ENCODE data around the gene ITGB2.

Gene ITGB2

DNA sequence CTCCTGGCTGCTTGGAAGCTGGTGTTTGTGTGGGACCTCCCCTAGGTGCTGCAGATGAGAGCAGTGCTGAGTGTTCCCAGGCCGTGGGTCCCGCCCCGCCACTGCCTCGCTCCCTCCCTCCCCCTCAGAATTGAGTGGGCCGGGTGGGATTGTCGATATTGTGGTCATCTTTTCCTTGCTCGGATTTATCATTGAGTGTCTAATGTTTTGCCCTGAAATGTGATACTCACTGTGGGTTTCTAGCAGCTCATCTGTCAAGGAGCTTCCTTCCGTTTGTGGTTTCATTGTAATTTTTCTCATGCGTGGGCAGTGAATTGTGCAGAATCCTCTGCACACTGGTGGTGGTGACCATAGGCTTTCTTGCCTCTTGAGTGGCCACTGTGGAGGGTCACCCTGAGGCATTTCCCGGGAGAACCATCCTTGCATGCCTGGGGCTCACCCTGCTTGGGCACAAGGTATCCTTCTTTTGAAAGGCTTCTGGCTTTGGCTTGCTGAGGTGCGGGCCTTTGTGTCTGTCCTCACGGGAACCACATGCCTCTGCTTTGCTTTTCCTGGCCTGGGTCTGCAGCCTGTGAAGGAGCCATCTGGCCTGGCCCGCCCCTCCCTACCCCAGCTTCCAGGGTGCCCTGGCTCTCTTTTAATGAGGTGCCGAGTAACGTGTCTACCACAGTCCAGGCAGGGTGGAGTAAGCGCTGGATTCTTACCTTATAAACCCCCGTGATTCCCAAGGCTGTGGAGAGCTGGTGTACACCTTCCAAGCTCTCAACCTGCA lies 44.7 kb upstream of the ITGB2 start:
- H3K27ac ChIP-seq, result peak overlapping the region; percentile 67; the same call in 1 of the 2 replicates

DNA sequence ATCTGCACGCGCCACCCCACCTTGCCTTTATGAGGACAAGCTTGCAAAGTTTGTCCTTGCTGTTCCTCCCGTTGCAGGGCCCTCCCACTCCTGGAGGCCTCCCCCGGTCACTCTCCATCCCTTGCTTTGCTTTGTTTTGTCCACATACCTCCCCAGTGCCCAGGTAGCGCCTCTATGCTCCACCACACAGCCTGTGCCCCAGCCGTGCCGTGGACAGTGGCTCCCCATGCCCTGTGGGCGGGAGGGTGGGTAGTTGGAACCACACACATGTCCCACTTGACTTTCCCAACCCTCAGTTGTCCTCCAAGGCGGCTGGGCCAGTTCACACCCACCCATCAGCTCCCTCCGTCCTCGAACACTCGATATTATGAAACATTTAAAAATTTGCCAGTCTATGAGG lies 43.7 kb upstream of the ITGB2 start:
- TF ChIP-seq, protein P1, sequence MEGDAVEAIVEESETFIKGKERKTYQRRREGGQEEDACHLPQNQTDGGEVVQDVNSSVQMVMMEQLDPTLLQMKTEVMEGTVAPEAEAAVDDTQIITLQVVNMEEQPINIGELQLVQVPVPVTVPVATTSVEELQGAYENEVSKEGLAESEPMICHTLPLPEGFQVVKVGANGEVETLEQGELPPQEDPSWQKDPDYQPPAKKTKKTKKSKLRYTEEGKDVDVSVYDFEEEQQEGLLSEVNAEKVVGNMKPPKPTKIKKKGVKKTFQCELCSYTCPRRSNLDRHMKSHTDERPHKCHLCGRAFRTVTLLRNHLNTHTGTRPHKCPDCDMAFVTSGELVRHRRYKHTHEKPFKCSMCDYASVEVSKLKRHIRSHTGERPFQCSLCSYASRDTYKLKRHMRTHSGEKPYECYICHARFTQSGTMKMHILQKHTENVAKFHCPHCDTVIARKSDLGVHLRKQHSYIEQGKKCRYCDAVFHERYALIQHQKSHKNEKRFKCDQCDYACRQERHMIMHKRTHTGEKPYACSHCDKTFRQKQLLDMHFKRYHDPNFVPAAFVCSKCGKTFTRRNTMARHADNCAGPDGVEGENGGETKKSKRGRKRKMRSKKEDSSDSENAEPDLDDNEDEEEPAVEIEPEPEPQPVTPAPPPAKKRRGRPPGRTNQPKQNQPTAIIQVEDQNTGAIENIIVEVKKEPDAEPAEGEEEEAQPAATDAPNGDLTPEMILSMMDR (conservative IDR thresholded peaks at IDR 0.05), result no peak
- H3K27ac ChIP-seq, result no peak overlapping the region

More for the DNA sequence above, 44.7 kb upstream of the ITGB2 start:
- TF ChIP-seq, protein P1 (conservative IDR thresholded peaks at IDR 0.05), result no peak

DNA sequence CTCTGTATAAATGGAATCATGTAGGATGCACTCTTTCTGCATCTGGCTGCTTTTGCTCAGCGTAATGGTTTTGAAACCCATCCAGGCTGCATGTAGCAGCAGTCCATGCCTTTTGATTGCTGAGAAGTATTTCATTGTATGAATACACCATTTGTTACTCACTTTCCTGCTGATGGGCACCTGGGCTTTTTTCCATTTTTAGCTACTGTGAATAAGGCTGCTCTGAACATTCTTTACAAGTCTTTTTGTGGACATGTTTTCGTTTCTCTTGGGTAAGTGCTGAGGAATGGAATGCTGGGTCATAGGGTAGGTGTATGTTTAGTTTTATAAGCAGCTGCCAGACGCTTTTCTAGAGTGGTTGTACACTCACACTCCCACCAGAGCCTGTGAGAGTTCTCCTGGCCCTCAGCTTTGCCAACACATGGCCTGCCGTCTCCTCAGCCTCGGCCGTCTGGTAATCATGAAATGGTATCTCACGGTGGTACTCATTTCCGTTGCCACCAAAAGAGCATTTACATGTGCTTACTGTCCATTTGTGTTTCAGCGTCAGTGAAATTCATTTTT lies 41.8 kb upstream of the ITGB2 start:
- TF ChIP-seq, protein P1 (conservative IDR thresholded peaks at IDR 0.05), result no peak
- H3K27ac ChIP-seq, result no peak overlapping the region

DNA sequence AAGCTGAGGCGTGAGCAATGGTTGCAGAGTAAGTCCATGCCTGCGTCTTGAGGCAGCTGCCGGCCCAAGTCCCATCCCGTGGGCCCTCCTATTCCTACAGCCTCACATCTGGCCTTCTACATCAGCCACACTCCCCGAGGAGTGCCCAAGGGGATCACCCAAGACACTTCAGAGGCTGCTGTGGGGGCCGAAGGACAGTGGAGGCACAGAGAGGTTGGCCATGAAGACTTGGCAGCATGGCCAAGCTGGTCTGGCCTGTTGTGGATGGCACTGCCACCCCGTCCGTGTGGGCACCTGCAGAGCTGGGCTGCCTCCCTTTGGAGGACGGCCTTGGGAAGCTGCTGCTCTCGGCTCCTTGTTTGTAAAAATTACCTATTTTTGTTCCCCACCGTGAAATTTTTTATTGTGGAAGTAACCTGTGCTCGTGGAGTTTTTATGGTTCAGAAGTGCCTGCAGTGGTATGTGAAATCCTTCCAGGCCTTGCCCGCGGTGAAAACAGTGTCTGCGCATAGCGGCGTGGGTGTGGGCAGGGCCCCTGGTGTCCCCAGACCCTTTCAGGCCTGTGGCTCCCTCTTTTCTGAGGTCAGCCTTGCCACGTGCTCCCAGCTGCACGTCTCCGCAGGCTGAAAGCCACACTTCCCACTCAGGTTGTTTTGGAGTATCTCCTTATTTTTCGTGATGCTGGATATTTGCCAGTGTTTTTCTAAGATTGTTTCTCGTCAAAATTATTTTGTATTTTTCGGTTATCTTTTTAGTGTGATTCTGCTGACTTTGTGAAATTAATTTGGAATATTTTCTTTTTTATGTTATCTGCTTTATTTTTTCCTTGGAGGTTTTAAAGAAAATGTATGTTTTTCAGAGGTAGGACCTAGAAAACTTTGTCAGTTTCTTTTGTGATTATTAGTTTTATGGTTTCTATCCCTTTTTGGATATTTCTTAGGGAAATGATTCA lies 39.7 kb upstream of the ITGB2 start:
- TF ChIP-seq, protein P1 (conservative IDR thresholded peaks at IDR 0.05), result no peak
- H3K27ac ChIP-seq, result no peak overlapping the region

DNA sequence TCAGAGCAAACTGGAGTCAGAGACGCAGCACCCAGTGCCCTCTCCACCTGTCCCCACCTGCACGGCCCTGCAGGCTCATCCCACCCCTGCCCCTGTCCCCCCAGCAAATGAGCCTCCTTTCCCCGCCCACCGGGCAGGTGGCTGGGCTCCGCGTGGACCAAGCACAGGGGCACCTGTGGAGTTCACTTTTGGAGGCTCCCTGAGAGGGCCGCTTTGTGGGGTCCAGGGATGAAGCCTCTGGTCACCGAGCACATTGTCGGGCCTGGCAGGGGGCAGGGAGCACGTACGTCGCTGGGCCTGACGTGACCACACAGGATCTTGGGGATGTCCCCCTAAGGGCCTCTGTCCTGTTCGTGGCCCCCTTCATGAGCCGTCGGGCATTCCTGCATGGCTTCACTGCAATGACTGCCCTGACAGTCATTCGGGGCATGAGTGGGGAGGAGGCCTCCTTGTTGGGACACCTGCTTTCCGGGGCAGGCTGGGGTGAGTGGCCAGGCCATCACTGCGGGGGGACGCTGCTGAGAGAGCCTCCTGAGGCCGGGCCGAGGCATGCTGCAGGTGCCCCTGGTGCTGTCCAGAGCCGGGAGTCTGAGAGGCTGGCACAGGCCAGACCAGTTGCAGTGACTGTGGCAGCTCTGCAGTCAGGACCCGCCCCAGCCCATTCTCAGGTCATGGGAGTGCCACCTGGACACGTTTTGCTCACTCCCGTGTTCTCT lies 38.8 kb upstream of the ITGB2 start:
- TF ChIP-seq, protein P1 (conservative IDR thresholded peaks at IDR 0.05), result no peak
- peak overlapping the region; percentile 49 for H3K27ac ChIP-seq

DNA sequence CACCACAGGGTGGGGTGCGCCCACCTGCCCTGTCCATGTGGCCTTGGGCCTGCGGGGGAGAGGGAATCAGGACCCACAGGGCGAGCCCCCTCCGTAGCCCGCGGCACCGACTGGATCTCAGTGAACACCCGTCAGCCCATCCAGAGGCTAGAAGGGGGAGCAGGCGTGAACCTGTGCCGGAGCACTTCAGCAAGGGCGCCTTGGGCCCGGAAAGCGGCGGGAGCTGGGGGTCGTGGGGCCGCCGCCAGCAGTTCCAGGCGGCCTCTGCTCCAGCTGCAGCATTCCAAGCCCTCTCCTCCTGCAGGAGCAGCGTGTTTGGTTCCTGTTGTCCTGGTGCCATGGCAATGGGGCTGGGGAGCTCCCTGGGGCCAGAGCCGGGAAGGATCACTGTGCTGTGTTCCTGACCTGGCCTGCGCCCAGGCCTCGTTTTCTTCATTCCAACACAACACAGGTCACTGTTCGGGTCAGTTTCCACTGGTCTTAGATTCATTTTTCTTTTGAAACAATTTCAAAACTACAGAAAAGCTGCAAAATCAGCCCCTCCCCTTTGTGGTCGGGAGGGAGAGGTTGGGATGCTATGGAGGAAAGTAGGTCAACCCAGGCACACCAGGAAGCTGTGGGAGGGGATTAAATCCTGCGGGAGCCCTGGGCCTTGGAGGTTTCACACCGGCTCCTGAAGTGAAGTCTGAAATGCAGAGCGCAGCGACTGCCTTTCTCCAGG lies 37.9 kb upstream of the ITGB2 start:
- peak overlapping the region; percentile 49 for H3K27ac ChIP-seq

More for the DNA sequence above, 37.9 kb upstream of the ITGB2 start:
- TF ChIP-seq, protein P1 (conservative IDR thresholded peaks at IDR 0.05), result no peak
